OCI-LY1 (cell line): ENCODE results near the gene ARHGEF16.

ENCODE experiments used
- CTCF ChIP-seq: fragments of 200-600 bp; sonication (generic), shearing (Covaris generic); IDR thresholded peaks from 2 replicates; pipeline ENCODE4 v1.5.1; 2017; ENCODE audit warnings: mild to moderate bottlenecking, antibody characterized with exemption, low read length, moderate library complexity, mixed read lengths
- EZH2 ChIP-seq: fragments of 200-600 bp; sonication (generic), shearing (Covaris generic); IDR thresholded peaks from 2 replicates; pipeline ENCODE4 v1.8.0; 2017; ENCODE audit warnings: borderline replicate concordance, mixed run types, mild to moderate bottlenecking, antibody characterized with exemption, low read length, moderate library complexity, mixed read lengths

GRCh38 chr1:3516481-3516869, 62.0 kb downstream of the ARHGEF16 start:
- TF ChIP-seq CTCF (no peak), EZH2 (no peak)
